H9 (cell line): ENCODE measurements around the gene RASGRF2. TPM values are rescaled to one million over a fixed set of nuclear protein-coding genes. Genes with fewer than 3 reads are reported as not detected.

Experiments used
- DNase-seq: peaks from one replicate; pipeline ENCODE4 v3.0.0-alpha.2; 2017
- H2AFZ ChIP-seq: one replicate; pipeline ENCODE4 v1.6.1; 2013; ENCODE audit warnings: mild to moderate bottlenecking, low read length, control low read depth, moderate library complexity
- H2AK5ac ChIP-seq: 2 replicates; pipeline ENCODE4 v1.6.1; 2013; ENCODE audit warnings: low read length, control low read depth, mixed read lengths; ENCODE audit not compliant: insufficient read length
- H2BK120ac ChIP-seq: one replicate; pipeline ENCODE4 v1.6.1; 2013; ENCODE audit warnings: low read depth, mild to moderate bottlenecking, low read length, control low read depth, inconsistent platforms; ENCODE audit not compliant: poor library complexity, severe bottlenecking
- H2BK12ac ChIP-seq: 2 replicates; pipeline ENCODE4 v1.6.1; 2013; ENCODE audit warnings: low read length, control low read depth, mixed read lengths, low read depth; ENCODE audit not compliant: insufficient read length
- H2BK15ac ChIP-seq: 2 replicates; pipeline ENCODE4 v1.6.1; 2013; ENCODE audit warnings: low read depth, low read length, control low read depth
- H2BK20ac ChIP-seq: one replicate; pipeline ENCODE4 v1.6.1; 2013; ENCODE audit warnings: low read depth, mild to moderate bottlenecking, low read length, control low read depth, inconsistent platforms; ENCODE audit not compliant: poor library complexity, severe bottlenecking
- H2BK5ac ChIP-seq: 2 replicates; pipeline ENCODE4 v1.6.1; 2013; ENCODE audit warnings: low read length, control low read depth, mixed read lengths; ENCODE audit not compliant: insufficient read length
- H3K14ac ChIP-seq: 2 replicates; pipeline ENCODE4 v1.6.1; 2013; ENCODE audit warnings: low read length, control low read depth; ENCODE audit not compliant: insufficient read depth
- H3K18ac ChIP-seq: 2 replicates; pipeline ENCODE4 v1.6.1; 2013; ENCODE audit warnings: low read depth, mild to moderate bottlenecking, mixed read lengths, low read length, control low read depth; ENCODE audit not compliant: insufficient read length
- H3K23ac ChIP-seq: 2 replicates; pipeline ENCODE4 v1.6.1; 2013; ENCODE audit warnings: low read length, control low read depth, mixed read lengths, low read depth; ENCODE audit not compliant: insufficient read length
- H3K23me2 ChIP-seq: 2 replicates; pipeline ENCODE4 v1.6.1; 2013; ENCODE audit warnings: low read depth, mild to moderate bottlenecking, mixed read lengths, low read length, control low read depth; ENCODE audit not compliant: insufficient read length, poor library complexity, severe bottlenecking
- H3K27ac ChIP-seq: 2 replicates; pipeline ENCODE4 v1.5.1; 2013; ENCODE audit warnings: low read length, control low read depth, mixed read lengths, low read depth; ENCODE audit not compliant: insufficient read length
- H3K27me3 ChIP-seq: 2 replicates; pipeline ENCODE4 v1.6.1; 2013; ENCODE audit warnings: low read length, control low read depth, inconsistent platforms; ENCODE audit not compliant: insufficient read depth
- H3K4ac ChIP-seq: 2 replicates; pipeline ENCODE4 v1.6.1; 2013; ENCODE audit warnings: low read depth, mild to moderate bottlenecking, control low read depth, inconsistent platforms, low read length, moderate library complexity
- H3K4me1 ChIP-seq: 2 replicates; pipeline ENCODE4 v1.6.1; 2013; ENCODE audit warnings: low read length, control low read depth, inconsistent platforms; ENCODE audit not compliant: insufficient read depth
- H3K4me2 ChIP-seq: 2 replicates; pipeline ENCODE4 v1.6.1; 2013; ENCODE audit warnings: low read length, control low read depth, mixed read lengths; ENCODE audit not compliant: insufficient read length, insufficient read depth
- H3K56ac ChIP-seq: 2 replicates; pipeline ENCODE4 v1.6.1; 2013; ENCODE audit warnings: low read depth, mild to moderate bottlenecking, mixed read lengths, low read length, control low read depth; ENCODE audit not compliant: insufficient read length
- H3K79me1 ChIP-seq: 2 replicates; pipeline ENCODE4 v1.6.1; 2013; ENCODE audit warnings: low read depth, mild to moderate bottlenecking, moderate library complexity, low read length, control low read depth, inconsistent platforms; ENCODE audit not compliant: insufficient read depth, poor library complexity, severe bottlenecking
- H3K79me2 ChIP-seq: 2 replicates; pipeline ENCODE4 v1.6.1; 2013; ENCODE audit warnings: low read length, control low read depth, inconsistent platforms; ENCODE audit not compliant: insufficient read depth
- H3K9ac ChIP-seq: 2 replicates; pipeline ENCODE4 v1.6.1; 2013; ENCODE audit warnings: low read length, control low read depth, mixed read lengths; ENCODE audit not compliant: insufficient read length; ENCODE audit errors: extremely low read depth
- H3K9me3 ChIP-seq: one replicate; pipeline ENCODE4 v1.6.1; 2013; ENCODE audit warnings: low read depth, low read length, inconsistent platforms; ENCODE audit not compliant: control insufficient read depth
- H3T11ph ChIP-seq: one replicate; pipeline ENCODE4 v1.6.1; 2013; ENCODE audit warnings: mild to moderate bottlenecking, low read length, control low read depth, inconsistent platforms
- H4K20me1 ChIP-seq: one replicate; pipeline ENCODE4 v1.6.1; 2013; ENCODE audit not compliant: control insufficient read depth, insufficient read length, insufficient read depth
- H4K5ac ChIP-seq: 2 replicates; pipeline ENCODE4 v1.6.1; 2013; ENCODE audit warnings: low read depth, mild to moderate bottlenecking, mixed read lengths, low read length, control low read depth; ENCODE audit not compliant: insufficient read length
- H4K8ac ChIP-seq: replicated peaks from 2 replicates; pipeline ENCODE4 v1.6.1; 2013; ENCODE audit warnings: low read length, control low read depth, mixed read lengths, low read depth; ENCODE audit not compliant: insufficient read length
- H4K91ac ChIP-seq: 2 replicates; pipeline ENCODE4 v1.6.1; 2013; ENCODE audit warnings: low read depth, mild to moderate bottlenecking, moderate library complexity, mixed read lengths, low read length, control low read depth; ENCODE audit not compliant: insufficient read length
- H3K27ac Mint-ChIP-seq, 3 experiments: 2 replicates in 2 of 3; 3 replicates in 1 of 3; pipeline ENCODE4 v1.8.0; 2020 to 2021; ENCODE audit warnings: mixed read lengths in 3 of 3, mild to moderate bottlenecking in 1 of 3, moderate library complexity in 1 of 3
- H3K27me3 Mint-ChIP-seq: 2 replicates; pipeline ENCODE4 v1.8.0; 2021; ENCODE audit warnings: low read depth, mild to moderate bottlenecking, moderate library complexity, mixed read lengths
- H3K36me3 Mint-ChIP-seq, 3 experiments: 2 replicates in 2 of 3; 3 replicates in 1 of 3; pipeline ENCODE4 v1.8.0; 2020 to 2021; ENCODE audit warnings: low read depth in 3 of 3, mixed read lengths in 3 of 3; ENCODE audit not compliant: insufficient read depth in 1 of 3
- H3K4me1 Mint-ChIP-seq, 2 experiments: 2 replicates each; pipeline ENCODE4 v1.8.0; 2020; ENCODE audit warnings: mixed read lengths in 2 of 2
- H3K4me3 Mint-ChIP-seq, 2 experiments: 2 replicates in 1 of 2; 3 replicates in 1 of 2; pipeline ENCODE4 v1.8.0; 2020 to 2021; ENCODE audit warnings: mild to moderate bottlenecking in 2 of 2, mixed read lengths in 2 of 2, moderate library complexity in 1 of 2
- H3K9me3 Mint-ChIP-seq, 2 experiments: 2 replicates in 1 of 2; 3 replicates in 1 of 2; pipeline ENCODE4 v1.8.0; 2020; ENCODE audit warnings: mild to moderate bottlenecking in 2 of 2, mixed read lengths in 2 of 2, moderate library complexity in 1 of 2
- CTCF ChIP-seq: fragments of 200-600 bp; sonication (generic); conservative IDR thresholded peaks from 3 replicates; pipeline ENCODE4 v1.8.0; 2021; ENCODE audit warnings: antibody characterized with exemption, mild to moderate bottlenecking
- WGBS: extraction: QIAGEN DNeasy Blood & Tissue Kit; methylation state at CpG from one replicate; pipeline ENCODE4 v1.1.7; 2013; ENCODE audit warnings: missing lambda C conversion rate, low lambda C conversion rate, mixed read lengths; ENCODE audit not compliant: insufficient read length; ENCODE audit errors: extremely low coverage; 5-methylcytosine and 5-hydroxymethylcytosine counted together
- total RNA-seq: library from RNA; stranded (reverse); gene quantifications from 2 replicates; pipeline ENCODE4 v1.2.1, GENCODE V29; 2021

RASGRF2 gene
- total RNA-seq, 1 experiment from 2014 or later = 13.5 TPM

GRCh38 chr5:80990971-80991370, 30.8 kb downstream of the RASGRF2 start:
- Mint-ChIP-seq H3K27me3 (no peaks in the 10 kb centered on the region), H3K4me3 (no peak overlapping the region), H3K36me3 (no peaks in the 10 kb centered on the region; a peak in 1 of 7 replicates), H3K4me1 (peaks cover 37 to 57% of the 10 kb centered on the region in 2 experiments), H3K9me3 (no peaks in the 10 kb centered on the region; a peak in 1 of 5 replicates), H3K27ac (peak overlapping the region in 2 of 3 experiments; percentile 65 to 93; a peak in 4 of 7 replicates)
- no peak overlapping the region for H2BK120ac ChIP-seq
- H2BK20ac ChIP-seq = no peak overlapping the region
- H3K4me2 ChIP-seq = no peak overlapping the region
- no peaks in the 10 kb centered on the region for H3K27me3 ChIP-seq
- no peaks in the 10 kb centered on the region for H3K79me1 ChIP-seq
- H2AFZ ChIP-seq = no peak overlapping the region
- peaks cover 2% of the 10 kb centered on the region; the same call in 1 of the 2 replicates for H3K79me2 ChIP-seq
- no peak overlapping the region for H2AK5ac ChIP-seq
- H3K23ac ChIP-seq = no peak overlapping the region
- H4K5ac ChIP-seq = no peak overlapping the region
- no peaks in the 10 kb centered on the region for H4K20me1 ChIP-seq
- H3K14ac ChIP-seq = no peak overlapping the region
- no peak overlapping the region for H4K91ac ChIP-seq
- H3K56ac ChIP-seq = no peak overlapping the region
- H2BK15ac ChIP-seq = no peak overlapping the region
- DNase-seq = peak; percentile 80
- no peaks in the 10 kb centered on the region for H3K23me2 ChIP-seq
- TF ChIP-seq CTCF = no peak
- no peak overlapping the region for H2BK12ac ChIP-seq
- H2BK5ac ChIP-seq = no peak overlapping the region
- H3K9me3 ChIP-seq = no peaks in the 10 kb centered on the region
- no peak overlapping the region for H3K4ac ChIP-seq
- H3K18ac ChIP-seq = no peak overlapping the region
- H3K9ac ChIP-seq = no peak overlapping the region
- H3T11ph ChIP-seq = no peak overlapping the region
- peak overlapping the region; percentile 2 for H3K27ac ChIP-seq
- no peak overlapping the region for H4K8ac ChIP-seq
- no CpG with 5 or more reads among the region's 1 CpG for WGBS
- peaks cover 18% of the 10 kb centered on the region; the same call in 1 of the 2 replicates for H3K4me1 ChIP-seq
